IMR-90 (cell line): ENCODE data around the gene TECTB. TPM values are rescaled to one million over a fixed set of nuclear protein-coding genes. Genes with fewer than 3 reads are reported as not detected.

Experiments
- ATAC-seq: fragments of 200-7000 bp; cut with Tn5 transposase; 2 replicates; pipeline ENCODE4 v1.9.1; 2020; ENCODE audit warnings: low read depth, mild to moderate bottlenecking, moderate library complexity
- BruUV-seq: library from RNA; stranded (reverse); fragments of 400-500 nt; replicated peaks from 2 replicates; lab custom pipeline; 2021; lab: Mats Ljungman, UMichigan
- CTCF ChIA-PET: fragments of 300-600 bp; formaldehyde crosslinking; extraction: SDS; loops from one replicate; lab custom pipeline; 2021; ENCODE audit warnings: antibody characterized with exemption; lab: Yijun Ruan, JAX
- POLR2A ChIA-PET: fragments of 300-600 bp; sonication (Branson Sonifier 250); formaldehyde crosslinking; loops from one replicate; lab custom pipeline; 2022; ENCODE audit warnings: antibody characterized with exemption; ENCODE audit not compliant: unreplicated experiment; lab: Charles Lee
- DNase-seq: peaks from one replicate; pipeline ENCODE4 v3.0.0; 2013
- H2AFZ ChIP-seq: replicated peaks from 2 replicates; pipeline ENCODE3; 2013; ENCODE audit warnings: low read length, mild to moderate bottlenecking; ENCODE audit not compliant: poor library complexity
- H2AK5ac ChIP-seq: 2 replicates; pipeline ENCODE4 v1.6.1; 2013; ENCODE audit warnings: low read depth, low read length, inconsistent platforms
- H2AK9ac ChIP-seq: replicated peaks from 2 replicates; pipeline ENCODE3; 2013; ENCODE audit warnings: mild to moderate bottlenecking, low read depth, low read length, moderate library complexity; ENCODE audit not compliant: poor library complexity
- H2BK120ac ChIP-seq: 2 replicates; pipeline ENCODE4 v1.6.1; 2013; ENCODE audit warnings: low read depth, low read length, inconsistent platforms
- H2BK15ac ChIP-seq: 3 replicates; pipeline ENCODE4 v1.6.1; 2013; ENCODE audit warnings: low read depth, low read length, inconsistent platforms
- H2BK20ac ChIP-seq: 2 replicates; pipeline ENCODE4 v1.6.1; 2013; ENCODE audit warnings: low read depth, mild to moderate bottlenecking, inconsistent platforms, low read length, moderate library complexity
- H2BK5ac ChIP-seq: 2 replicates; pipeline ENCODE4 v1.6.1; 2013; ENCODE audit warnings: mild to moderate bottlenecking, low read depth, low read length, inconsistent platforms; ENCODE audit not compliant: poor library complexity, severe bottlenecking
- H3K14ac ChIP-seq: replicated peaks from 2 replicates; pipeline ENCODE4 v1.6.1; 2013; ENCODE audit warnings: low read depth, low read length, inconsistent platforms
- H3K18ac ChIP-seq: 2 replicates; pipeline ENCODE4 v1.6.1; 2013; ENCODE audit warnings: low read depth, low read length, control low read depth
- H3K23ac ChIP-seq: 2 replicates; pipeline ENCODE4 v1.6.1; 2013; ENCODE audit warnings: low read depth, low read length, inconsistent platforms
- H3K27ac ChIP-seq: 2 replicates; pipeline ENCODE4 v1.5.1; 2013; ENCODE audit warnings: mild to moderate bottlenecking, control low read depth, low read length; ENCODE audit not compliant: insufficient read depth
- H3K27me3 ChIP-seq: 2 replicates; pipeline ENCODE4 v1.6.1; 2013; ENCODE audit warnings: low read length; ENCODE audit not compliant: control insufficient read depth, insufficient read depth
- H3K36me3 ChIP-seq: 2 replicates; pipeline ENCODE4 v1.6.1; 2013; ENCODE audit warnings: low read length, mixed read lengths; ENCODE audit not compliant: control insufficient read depth, insufficient read depth
- H3K4ac ChIP-seq: 2 replicates; pipeline ENCODE4 v1.6.1; 2013; ENCODE audit warnings: low read depth, low read length, inconsistent platforms
- H3K4me1 ChIP-seq: 2 replicates; pipeline ENCODE4 v1.6.1; 2013; ENCODE audit warnings: low read length, mixed read lengths; ENCODE audit not compliant: control insufficient read depth, insufficient read depth
- H3K4me2 ChIP-seq: 2 replicates; pipeline ENCODE4 v1.6.1; 2013; ENCODE audit warnings: low read depth, mild to moderate bottlenecking, control low read depth, low read length, moderate library complexity
- H3K4me3 ChIP-seq: 2 replicates; pipeline ENCODE4 v1.5.1; 2013; ENCODE audit warnings: low read depth, mild to moderate bottlenecking, control low read depth, low read length, moderate library complexity; ENCODE audit not compliant: insufficient read depth
- H3K56ac ChIP-seq: 2 replicates; pipeline ENCODE4 v1.6.1; 2013; ENCODE audit warnings: low read length, inconsistent platforms; ENCODE audit not compliant: insufficient read depth; ENCODE audit errors: extremely low read depth
- H3K79me1 ChIP-seq, 2 experiments: 2 replicates each; pipeline ENCODE4 v1.6.1; 2013; ENCODE audit warnings: low read length in 2 of 2, inconsistent platforms in 1 of 2, low read depth in 1 of 2
- H3K9ac ChIP-seq: 2 replicates; pipeline ENCODE4 v1.6.1; 2013; ENCODE audit warnings: low read depth, low read length, control low read depth
- H3K9me1 ChIP-seq: 2 replicates; pipeline ENCODE4 v1.6.1; 2013; ENCODE audit warnings: low read length, inconsistent platforms; ENCODE audit not compliant: insufficient read depth
- H3K9me3 ChIP-seq: 2 replicates; pipeline ENCODE4 v1.6.1; 2013; ENCODE audit warnings: low read length; ENCODE audit not compliant: control insufficient read depth, insufficient read depth
- H4K20me1 ChIP-seq: 2 replicates; pipeline ENCODE4 v1.6.1; 2013; ENCODE audit warnings: low read length, inconsistent platforms; ENCODE audit not compliant: insufficient read depth
- H4K5ac ChIP-seq: 2 replicates; pipeline ENCODE4 v1.6.1; 2013; ENCODE audit warnings: mild to moderate bottlenecking, low read depth, low read length, control low read depth
- H4K8ac ChIP-seq, 2 experiments: 2 replicates each; pipeline ENCODE4 v1.6.1; 2013; ENCODE audit warnings: low read depth in 2 of 2, low read length in 2 of 2, control low read depth in 1 of 2, inconsistent platforms in 1 of 2
- H4K91ac ChIP-seq: 2 replicates; pipeline ENCODE4 v1.6.1; 2013; ENCODE audit warnings: low read depth, low read length, inconsistent platforms; ENCODE audit not compliant: insufficient read depth
- FOS ChIP-seq: fragments of 150-350 bp; IDR thresholded peaks from 2 replicates; pipeline ENCODE4 v1.6.1; 2016; ENCODE audit warnings: low read depth, low read length
- MXI1 ChIP-seq: IDR thresholded peaks from 2 replicates; pipeline ENCODE4 v1.6.1; 2012; ENCODE audit warnings: low read depth, mild to moderate bottlenecking, low read length, moderate library complexity, borderline replicate concordance
- WGBS, 2 experiments: methylation state at CpG; one replicate each; pipeline versions ENCODE4 v1.1.5 to v1.1.7; 2013; ENCODE audit warnings: missing lambda C conversion rate in 2 of 2; ENCODE audit not compliant: insufficient read length in 1 of 2; ENCODE audit errors: extremely low coverage in 2 of 2; 5-methylcytosine and 5-hydroxymethylcytosine counted together
- dilution Hi-C: fragments of 300-500 bp; cut with HindIII; formaldehyde crosslinking; loops from one replicate; pipeline ENCODE4 v1.14.3; 2018; ENCODE audit warnings: low sequenced_read_pairs; ENCODE audit not compliant: unreplicated experiment
- in situ Hi-C: fragments of 300-500 bp; cut with MboI; formaldehyde crosslinking; loops from 3 replicates; pipeline ENCODE4 v1.14.3; 2019; ENCODE audit warnings: low sequenced_read_pairs, inconsistent platforms, mixed read lengths
- intact Hi-C: fragments of 100-400 bp; cut with micrococcal nuclease; formaldehyde crosslinking; loops from 2 replicates; pipeline ENCODE4 v1.10.0; 2022
- polyA plus RNA-seq, 3 experiments: library from polyadenylated mRNA; depleted of rRNA; stranded (reverse); fragments of >200 nt; gene quantifications; 2 replicates each; pipeline ENCODE4 v1.2.3, GENCODE V29; 2012; ENCODE audit warnings: low replicate concordance in 1 of 3
- total RNA-seq: library from RNA; depleted of rRNA; stranded (reverse); fragments of >200 nt; gene quantifications from 2 replicates; pipeline ENCODE4 v1.2.3, GENCODE V29; 2012
- TF ChIP-seq, protein P1 (sequence below): fragments of 150-350 bp; IDR thresholded peaks from 2 replicates; pipeline ENCODE4 v1.6.1; 2017; ENCODE audit warnings: mild to moderate bottlenecking, antibody characterized with exemption, low read length, low read depth

TECTB gene
- total and polyA plus RNA-seq, 2 of the 4 experiments (the other 2 are of a cell fraction): not detected

DNA sequence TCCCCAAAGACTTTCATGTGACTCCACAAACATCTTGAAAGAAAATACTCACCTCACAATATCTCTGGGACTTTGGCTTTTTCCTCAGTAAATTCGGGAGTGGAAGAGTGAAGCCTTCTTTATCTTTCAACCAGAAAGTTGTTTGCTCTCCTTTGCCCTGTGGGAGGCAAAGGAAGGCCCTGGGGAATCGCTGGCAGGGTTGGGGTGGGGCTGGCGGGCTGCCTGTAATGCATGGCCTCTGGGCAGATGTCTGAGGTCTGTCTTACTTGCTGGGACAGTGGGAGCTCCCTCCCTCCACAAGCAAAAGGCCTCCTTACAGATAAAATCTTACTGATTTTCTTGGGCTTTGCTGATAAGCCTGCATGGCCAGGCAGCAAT is 24.9 kb downstream of the TECTB start:
- ATAC-seq (no peak), DNase-seq (no peak)
- ChIA-PET POLR2A (no interaction called here), CTCF (interaction anchor here (0.6 to 1.7 kb wide), 3 partner anchors 8 to 1455 kb away, joined by 3 to 4 read pairs (median 4); no protein-coding TSS in a partner anchor)
- Histone ChIP-seq H3K9me3 (no peaks in the 10 kb centered on the region), H2AK5ac (no peak overlapping the region), H3K27ac (no peak overlapping the region), H2BK20ac (no peak overlapping the region), H2BK120ac (no peak overlapping the region), H3K4me1 (no peaks in the 10 kb centered on the region), H3K4me2 (no peak overlapping the region), H3K18ac (no peak overlapping the region), H3K9me1 (no peaks in the 10 kb centered on the region), H2BK5ac (no peak overlapping the region), H3K36me3 (no peaks in the 10 kb centered on the region), H4K8ac (no peak overlapping the region), H3K9ac (no peak overlapping the region), H3K4ac (no peak overlapping the region), H4K20me1 (no peaks in the 10 kb centered on the region), H3K4me3 (no peak overlapping the region), H2AK9ac (no peak overlapping the region), H4K91ac (no peak overlapping the region), H3K27me3 (no peaks in the 10 kb centered on the region; the same call in none of the 2 replicates), H3K79me1 (no peaks in the 10 kb centered on the region), H3K14ac (no peak overlapping the region), H2AFZ (no peak overlapping the region), H3K23ac (no peak overlapping the region), H2BK15ac (no peak overlapping the region), H4K5ac (no peak overlapping the region), H3K56ac (no peak overlapping the region)
- intact Hi-C loops (loop anchor here (1.0 kb wide), 1 partner anchor 125 kb away; the partner anchor contains the start of gene GPAM), dilution Hi-C loops (no loop called here), in situ Hi-C loops (loop anchor here (5.0 to 25.0 kb wide), 2 partner anchors 126 to 1221 kb away; partner anchors contain the start of genes ADRA2A and GPAM)
- no TSS peak for BruUV-seq
- whole genome bisulfite sequencing, 2 experiments: no CpG with 5 or more reads among the region's 3 CpGs
- TF ChIP-seq MXI1 (no peak), FOS (no peak)
- TF ChIP-seq, protein P1, sequence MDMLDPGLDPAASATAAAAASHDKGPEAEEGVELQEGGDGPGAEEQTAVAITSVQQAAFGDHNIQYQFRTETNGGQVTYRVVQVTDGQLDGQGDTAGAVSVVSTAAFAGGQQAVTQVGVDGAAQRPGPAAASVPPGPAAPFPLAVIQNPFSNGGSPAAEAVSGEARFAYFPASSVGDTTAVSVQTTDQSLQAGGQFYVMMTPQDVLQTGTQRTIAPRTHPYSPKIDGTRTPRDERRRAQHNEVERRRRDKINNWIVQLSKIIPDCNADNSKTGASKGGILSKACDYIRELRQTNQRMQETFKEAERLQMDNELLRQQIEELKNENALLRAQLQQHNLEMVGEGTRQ: no peak
